ENCODE measurements around the gene TRPM2. TPM values are rescaled to one million over a fixed set of nuclear protein-coding genes. Genes with fewer than 3 reads are reported as not detected.

The TRPM2 gene
- total RNA-seq, 1 donor from 2014 or later, result not detected

DNA sequence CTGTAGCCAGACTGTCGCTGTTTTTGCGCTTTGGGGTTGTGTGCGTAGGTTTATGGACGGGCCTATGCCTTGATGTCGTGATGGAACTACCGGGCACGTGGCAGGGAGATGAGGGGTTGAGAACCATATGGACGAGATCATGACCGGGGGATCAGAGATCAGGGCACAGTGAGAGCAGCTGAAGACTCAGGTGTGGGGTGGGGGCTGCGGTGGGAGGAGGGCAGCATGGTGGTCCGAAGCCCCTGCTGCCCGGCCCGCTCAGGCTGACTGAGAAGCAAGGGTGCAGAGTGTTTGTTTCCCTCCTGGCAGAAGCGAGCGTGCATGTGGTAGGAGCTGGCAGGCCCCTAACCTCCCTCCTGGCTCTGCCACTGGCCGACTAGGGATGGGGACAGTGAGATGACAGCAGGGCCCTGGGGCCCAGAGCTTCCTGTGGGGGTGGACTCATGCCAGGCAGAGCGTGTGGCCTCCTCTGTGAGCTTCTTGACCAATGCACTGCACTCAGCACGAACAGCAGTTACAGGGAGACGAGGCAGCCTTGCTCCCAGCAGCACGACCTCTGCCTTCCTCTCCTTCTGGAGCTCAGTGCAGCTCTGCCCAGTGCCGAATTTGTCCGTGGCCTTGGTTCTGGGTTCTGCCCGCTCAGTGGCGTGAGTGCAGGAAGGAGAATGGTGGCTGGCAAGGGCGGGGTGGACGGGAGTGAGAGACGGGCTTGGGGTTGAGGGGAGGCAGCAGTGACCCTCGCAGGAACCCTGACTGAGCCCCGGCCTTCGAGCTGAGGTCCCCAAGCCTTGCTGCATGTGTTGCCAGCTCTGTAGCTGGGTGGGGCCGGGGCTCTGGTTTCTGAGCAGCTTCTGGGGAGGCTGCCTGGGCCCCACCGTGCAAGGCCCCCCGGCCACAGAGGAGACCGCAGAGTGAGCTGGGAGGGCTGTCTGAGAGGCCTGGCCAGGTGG, 79.7 kb downstream of the TRPM2 start:
- TF ChIP-seq, protein P1, sequence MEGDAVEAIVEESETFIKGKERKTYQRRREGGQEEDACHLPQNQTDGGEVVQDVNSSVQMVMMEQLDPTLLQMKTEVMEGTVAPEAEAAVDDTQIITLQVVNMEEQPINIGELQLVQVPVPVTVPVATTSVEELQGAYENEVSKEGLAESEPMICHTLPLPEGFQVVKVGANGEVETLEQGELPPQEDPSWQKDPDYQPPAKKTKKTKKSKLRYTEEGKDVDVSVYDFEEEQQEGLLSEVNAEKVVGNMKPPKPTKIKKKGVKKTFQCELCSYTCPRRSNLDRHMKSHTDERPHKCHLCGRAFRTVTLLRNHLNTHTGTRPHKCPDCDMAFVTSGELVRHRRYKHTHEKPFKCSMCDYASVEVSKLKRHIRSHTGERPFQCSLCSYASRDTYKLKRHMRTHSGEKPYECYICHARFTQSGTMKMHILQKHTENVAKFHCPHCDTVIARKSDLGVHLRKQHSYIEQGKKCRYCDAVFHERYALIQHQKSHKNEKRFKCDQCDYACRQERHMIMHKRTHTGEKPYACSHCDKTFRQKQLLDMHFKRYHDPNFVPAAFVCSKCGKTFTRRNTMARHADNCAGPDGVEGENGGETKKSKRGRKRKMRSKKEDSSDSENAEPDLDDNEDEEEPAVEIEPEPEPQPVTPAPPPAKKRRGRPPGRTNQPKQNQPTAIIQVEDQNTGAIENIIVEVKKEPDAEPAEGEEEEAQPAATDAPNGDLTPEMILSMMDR (IDR thresholded peaks at IDR 0.05), result no peak
- H3K4me3 Mint-ChIP-seq (ENCODE audit: unreplicated experiment), result no peak overlapping the region
- H3K4me1 Mint-ChIP-seq (ENCODE audit: unreplicated experiment), result no peaks in the 10 kb centered on the region
- peaks cover 17% of the 10 kb centered on the region for H3K9me3 Mint-ChIP-seq (ENCODE audit: unreplicated experiment)
- H3K27me3 Mint-ChIP-seq (ENCODE audit: unreplicated experiment), result no peaks in the 10 kb centered on the region
- no peak overlapping the region for H3K27ac Mint-ChIP-seq (ENCODE audit: unreplicated experiment)
- H3K36me3 Mint-ChIP-seq (ENCODE audit: unreplicated experiment), result no peaks in the 10 kb centered on the region
- peak; percentile 82 for DNase-seq (ENCODE audit: extremely low spot score, unreplicated experiment)

DNA sequence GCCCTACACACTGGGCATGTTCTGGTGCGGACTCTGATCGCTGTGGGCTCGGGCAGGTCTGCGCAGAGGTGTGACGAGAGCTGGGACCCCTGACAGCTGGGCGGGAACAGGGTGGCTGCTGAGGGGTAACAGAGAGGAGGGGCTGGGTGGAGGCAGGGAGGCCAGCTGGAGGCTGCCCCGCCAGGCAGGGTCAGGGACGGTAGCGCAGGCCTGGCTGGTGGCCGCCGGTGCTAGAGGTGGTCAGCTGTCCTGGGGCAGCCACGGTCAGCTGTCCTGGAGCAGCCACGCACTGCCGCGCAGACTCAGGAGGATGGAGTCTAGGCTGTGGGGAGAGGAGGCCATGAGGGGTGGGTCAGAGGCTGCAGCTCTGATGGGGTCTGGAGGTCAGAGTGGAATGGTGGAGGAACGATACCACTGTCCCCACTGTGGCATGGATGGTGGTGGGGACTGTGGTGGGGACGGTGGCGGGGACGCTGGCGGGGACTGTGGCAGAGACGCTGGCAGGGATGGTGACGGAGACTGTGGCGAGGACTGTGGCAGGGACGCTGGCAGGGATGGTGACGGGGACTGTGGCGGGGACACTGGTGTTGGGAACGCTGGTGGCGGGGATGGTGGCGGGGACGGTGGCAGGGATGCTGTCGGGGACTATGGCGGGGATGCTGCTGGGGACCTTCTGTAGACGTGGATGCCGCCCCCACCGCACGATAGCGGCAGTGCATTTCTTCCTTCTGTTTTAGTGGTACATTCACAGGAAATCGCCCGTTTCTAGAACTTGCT, 80.6 kb downstream of the TRPM2 start:
- no peaks in the 10 kb centered on the region for H3K4me1 Mint-ChIP-seq (ENCODE audit: unreplicated experiment)
- no peak overlapping the region for H3K4me3 Mint-ChIP-seq (ENCODE audit: unreplicated experiment)
- peaks cover 17% of the 10 kb centered on the region for H3K9me3 Mint-ChIP-seq (ENCODE audit: unreplicated experiment)
- TF ChIP-seq, protein P1 (IDR thresholded peaks at IDR 0.05), result no peak
- no peaks in the 10 kb centered on the region for H3K36me3 Mint-ChIP-seq (ENCODE audit: unreplicated experiment)
- H3K27me3 Mint-ChIP-seq (ENCODE audit: unreplicated experiment), result no peaks in the 10 kb centered on the region
- H3K27ac Mint-ChIP-seq (ENCODE audit: unreplicated experiment), result no peak overlapping the region
- DNase-seq (ENCODE audit: extremely low spot score, unreplicated experiment), result peak; percentile 84

- TF ChIP-seq, protein P1 (IDR thresholded peaks at IDR 0.05), result no peak
- H3K36me3 Mint-ChIP-seq (ENCODE audit: unreplicated experiment), result no peaks in the 10 kb centered on the region
- H3K9me3 Mint-ChIP-seq (ENCODE audit: unreplicated experiment), result peaks cover 17% of the 10 kb centered on the region
- no peaks in the 10 kb centered on the region for H3K4me1 Mint-ChIP-seq (ENCODE audit: unreplicated experiment)
- no peak overlapping the region for H3K27ac Mint-ChIP-seq (ENCODE audit: unreplicated experiment)
- no peaks in the 10 kb centered on the region for H3K27me3 Mint-ChIP-seq (ENCODE audit: unreplicated experiment)
- no peak for DNase-seq (ENCODE audit: extremely low spot score, unreplicated experiment)
- H3K4me3 Mint-ChIP-seq (ENCODE audit: unreplicated experiment), result no peak overlapping the region
Observed at GRCh38 chr21:44434568-44434925, 81.1 kb downstream of the TRPM2 start.

DNA sequence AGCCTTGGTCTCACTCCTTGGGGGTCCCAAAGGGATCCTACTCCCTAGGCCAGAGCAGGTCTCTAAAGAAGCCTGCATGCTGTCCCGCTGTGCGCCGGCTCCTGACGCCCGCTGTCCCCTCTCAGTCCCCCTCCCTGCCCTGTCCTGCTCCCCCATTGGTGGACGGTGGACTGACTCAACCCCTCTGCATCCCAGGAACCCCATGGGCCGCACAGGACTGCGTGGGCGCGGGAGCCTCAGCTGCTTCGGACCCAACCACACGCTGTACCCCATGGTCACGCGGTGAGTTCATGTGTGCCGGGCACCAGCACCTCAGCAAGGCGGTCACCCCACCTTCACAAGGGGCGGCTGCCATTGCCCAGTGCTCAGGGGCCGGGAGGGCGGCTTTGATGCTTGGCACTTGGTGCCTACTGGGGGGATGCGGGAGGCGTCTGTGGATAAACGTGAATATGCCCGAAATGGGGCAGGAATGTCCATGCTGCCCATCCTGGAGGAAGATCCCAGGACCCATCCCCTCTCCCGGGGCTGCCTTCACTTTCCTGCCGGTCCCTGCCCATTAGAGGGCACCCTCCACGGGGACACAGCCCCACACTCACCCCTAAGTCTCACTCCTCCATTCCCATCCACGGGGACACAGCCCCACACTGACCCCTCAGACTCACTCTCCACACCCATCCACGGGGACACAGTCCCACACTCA, 81.7 kb downstream of the TRPM2 start:
- no peaks in the 10 kb centered on the region for H3K27me3 Mint-ChIP-seq (ENCODE audit: unreplicated experiment)
- no peak overlapping the region for H3K4me3 Mint-ChIP-seq (ENCODE audit: unreplicated experiment)
- H3K4me1 Mint-ChIP-seq (ENCODE audit: unreplicated experiment), result no peaks in the 10 kb centered on the region
- peaks cover 12% of the 10 kb centered on the region for H3K9me3 Mint-ChIP-seq (ENCODE audit: unreplicated experiment)
- DNase-seq (ENCODE audit: extremely low spot score, unreplicated experiment), result peak; percentile 83
- H3K27ac Mint-ChIP-seq (ENCODE audit: unreplicated experiment), result no peak overlapping the region
- TF ChIP-seq, protein P1 (IDR thresholded peaks at IDR 0.05), result no peak
- no peaks in the 10 kb centered on the region for H3K36me3 Mint-ChIP-seq (ENCODE audit: unreplicated experiment)

All from osteocyte (in vitro differentiated cells).